ENCODE data around the gene PSME1.

PSME1 gene

GRCh38 chr14:24176599-24176998 lies 40.6 kb downstream of the PSME1 start:
- no peak for DNase-seq (ENCODE audit: low spot score)

GRCh38 chr14:24177041-24177825 lies 41.2 kb downstream of the PSME1 start:
- DNase-seq (ENCODE audit: low spot score), result peak; percentile 45

GRCh38 chr14:24177891-24178290 lies 41.9 kb downstream of the PSME1 start:
- DNase-seq (ENCODE audit: low spot score), result peak; percentile 53

- peak; percentile 52 for DNase-seq (ENCODE audit: low spot score)
These were observed 42.6 kb downstream of the PSME1 start for GRCh38 chr14:24178399-24179178.

- peak; percentile 60 for DNase-seq (ENCODE audit: low spot score)
These were observed 43.4 kb downstream of the PSME1 start for GRCh38 chr14:24179294-24179960.

- DNase-seq (ENCODE audit: low spot score), result peak; percentile 68
These were observed 44.2 kb downstream of the PSME1 start for GRCh38 chr14:24179961-24180796.

GRCh38 chr14:24181371-24182077 lies 45.5 kb downstream of the PSME1 start:
- DNase-seq (ENCODE audit: low spot score), result peak; percentile 60

GRCh38 chr14:24182110-24182882 lies 46.3 kb downstream of the PSME1 start:
- DNase-seq (ENCODE audit: low spot score), result peak; percentile 53

- peak; percentile 44 for DNase-seq (ENCODE audit: low spot score)
These were observed 47.1 kb downstream of the PSME1 start for GRCh38 chr14:24183014-24183481.

GRCh38 chr14:24184104-24184970 lies 48.3 kb downstream of the PSME1 start:
- peak; percentile 44 for DNase-seq (ENCODE audit: low spot score)

GRCh38 chr14:24185026-24185425 lies 49.0 kb downstream of the PSME1 start:
- DNase-seq (ENCODE audit: low spot score), result peak; percentile 59

GRCh38 chr14:24185741-24186140 lies 49.7 kb downstream of the PSME1 start:
- no peak for DNase-seq (ENCODE audit: low spot score)

GRCh38 chr14:24186831-24187538 lies 51.0 kb downstream of the PSME1 start:
- DNase-seq (ENCODE audit: low spot score), result peak; percentile 55

GRCh38 chr14:24187539-24187915 lies 51.5 kb downstream of the PSME1 start:
- DNase-seq (ENCODE audit: low spot score), result no peak

All from left forelimb (tissue), 1 donor.